MCF 10A (cell line): ENCODE measurements around the gene MED12L. TPM values are rescaled to one million over a fixed set of nuclear protein-coding genes. Genes with fewer than 3 reads are reported as not detected.

Experiments used
- BruUV-seq: library from RNA; stranded (reverse); fragments of 400-500 nt; replicated peaks from 2 replicates; lab custom pipeline; 2021; lab: Mats Ljungman, UMichigan
- CTCF ChIA-PET: fragments of 300-600 bp; sonication (Branson Sonifier 250); formaldehyde crosslinking; extraction: SDS; loops from one replicate; lab custom pipeline; 2021; ENCODE audit warnings: antibody characterized with exemption, inconsistent platforms; lab: Yijun Ruan, JAX
- POLR2A ChIA-PET: fragments of 300-600, 350-650 bp; sonication (Branson Sonifier 250); formaldehyde crosslinking; extraction: SDS; loops from one replicate; lab custom pipeline; 2020; ENCODE audit warnings: antibody characterized with exemption, inconsistent platforms; lab: Yijun Ruan, JAX
- DNase-seq: peaks from one replicate; pipeline ENCODE4 v3.0.0-alpha.2; 2018; ENCODE audit not compliant: unreplicated experiment
- H3K27ac Mint-ChIP-seq: one replicate; pipeline ENCODE4 v1.8.0; 2022; ENCODE audit warnings: mild to moderate bottlenecking, low read depth, mixed read lengths; ENCODE audit not compliant: unreplicated experiment
- H3K27me3 Mint-ChIP-seq: one replicate; pipeline ENCODE4 v1.8.0; 2022; ENCODE audit warnings: mixed read lengths; ENCODE audit not compliant: insufficient read depth, unreplicated experiment
- H3K36me3 Mint-ChIP-seq: one replicate; pipeline ENCODE4 v1.8.0; 2022; ENCODE audit warnings: mild to moderate bottlenecking, moderate library complexity, mixed read lengths; ENCODE audit not compliant: insufficient read depth, unreplicated experiment
- H3K4me1 Mint-ChIP-seq: one replicate; pipeline ENCODE4 v1.8.0; 2022; ENCODE audit warnings: mixed read lengths; ENCODE audit not compliant: insufficient read depth, unreplicated experiment
- H3K4me3 Mint-ChIP-seq: one replicate; pipeline ENCODE4 v1.8.0; 2022; ENCODE audit warnings: mild to moderate bottlenecking, moderate library complexity, mixed read lengths; ENCODE audit not compliant: unreplicated experiment
- H3K9me3 Mint-ChIP-seq: one replicate; pipeline ENCODE4 v1.8.0; 2022; ENCODE audit warnings: mixed read lengths; ENCODE audit not compliant: unreplicated experiment
- intact Hi-C: fragments of 100-400 bp; cut with micrococcal nuclease; formaldehyde crosslinking; loops from 2 replicates; pipeline ENCODE4 v1.14.1; 2022
- total RNA-seq: library from RNA; stranded (reverse); gene quantifications from 2 replicates; pipeline ENCODE4 v1.2.3, GENCODE V29; 2022
- TF ChIP-seq, protein P1 (sequence below): fragments of 200-600 bp; IDR thresholded peaks from one replicate; pipeline ENCODE4 v1.8.0; 2022; ENCODE audit warnings: antibody characterized with exemption, mild to moderate bottlenecking; ENCODE audit not compliant: unreplicated experiment

MED12L gene
- total RNA-seq, 1 experiment from 2014 or later = 0.47 TPM

DNA sequence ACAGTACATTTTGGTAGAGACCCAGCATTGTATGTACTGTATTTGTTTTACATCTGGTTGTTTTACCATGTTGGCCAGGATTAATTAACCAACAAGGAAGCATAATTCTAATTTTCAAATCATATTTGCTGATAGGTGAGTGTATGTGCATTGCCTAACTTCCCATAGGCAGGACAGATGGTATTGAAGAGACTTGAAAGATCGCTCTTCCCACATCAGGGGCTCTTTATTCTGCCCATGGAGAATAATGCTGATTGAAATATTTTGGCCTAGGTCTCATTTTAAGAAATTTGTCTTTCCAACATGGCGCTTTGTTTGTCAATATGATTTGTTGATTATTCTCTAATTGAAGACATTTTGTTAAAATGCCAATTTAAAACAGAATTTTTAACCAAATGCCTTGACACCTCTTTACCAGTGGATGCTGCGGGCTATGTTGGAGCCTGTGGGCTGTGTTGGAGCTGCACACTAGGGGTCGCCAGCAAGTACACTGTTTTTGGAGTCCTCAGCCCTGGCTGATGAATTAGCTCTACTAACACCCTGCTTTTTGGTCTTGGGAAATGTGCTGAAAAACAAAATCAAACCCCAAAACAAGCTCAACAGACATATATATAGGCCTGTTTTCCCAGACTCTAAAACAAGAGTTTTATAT is 293.7 kb downstream of the MED12L start:
- no peaks in the 10 kb centered on the region for H3K27me3 Mint-ChIP-seq
- no peak overlapping the region for H3K27ac Mint-ChIP-seq
- intact Hi-C loops = no loop called here
- no peaks in the 10 kb centered on the region for H3K4me1 Mint-ChIP-seq
- CTCF ChIA-PET = interaction anchor here (0.7 kb wide), 1 partner anchor 72 kb away, joined by 3 read pairs; no protein-coding TSS in a partner anchor
- H3K9me3 Mint-ChIP-seq = no peaks in the 10 kb centered on the region
- peak; percentile 35 for DNase-seq
- TF ChIP-seq, protein P1, sequence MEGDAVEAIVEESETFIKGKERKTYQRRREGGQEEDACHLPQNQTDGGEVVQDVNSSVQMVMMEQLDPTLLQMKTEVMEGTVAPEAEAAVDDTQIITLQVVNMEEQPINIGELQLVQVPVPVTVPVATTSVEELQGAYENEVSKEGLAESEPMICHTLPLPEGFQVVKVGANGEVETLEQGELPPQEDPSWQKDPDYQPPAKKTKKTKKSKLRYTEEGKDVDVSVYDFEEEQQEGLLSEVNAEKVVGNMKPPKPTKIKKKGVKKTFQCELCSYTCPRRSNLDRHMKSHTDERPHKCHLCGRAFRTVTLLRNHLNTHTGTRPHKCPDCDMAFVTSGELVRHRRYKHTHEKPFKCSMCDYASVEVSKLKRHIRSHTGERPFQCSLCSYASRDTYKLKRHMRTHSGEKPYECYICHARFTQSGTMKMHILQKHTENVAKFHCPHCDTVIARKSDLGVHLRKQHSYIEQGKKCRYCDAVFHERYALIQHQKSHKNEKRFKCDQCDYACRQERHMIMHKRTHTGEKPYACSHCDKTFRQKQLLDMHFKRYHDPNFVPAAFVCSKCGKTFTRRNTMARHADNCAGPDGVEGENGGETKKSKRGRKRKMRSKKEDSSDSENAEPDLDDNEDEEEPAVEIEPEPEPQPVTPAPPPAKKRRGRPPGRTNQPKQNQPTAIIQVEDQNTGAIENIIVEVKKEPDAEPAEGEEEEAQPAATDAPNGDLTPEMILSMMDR = no peak
- no peaks in the 10 kb centered on the region for H3K36me3 Mint-ChIP-seq
- H3K4me3 Mint-ChIP-seq = no peak overlapping the region
- POLR2A ChIA-PET = no interaction called here
- no TSS peak for BruUV-seq

DNA sequence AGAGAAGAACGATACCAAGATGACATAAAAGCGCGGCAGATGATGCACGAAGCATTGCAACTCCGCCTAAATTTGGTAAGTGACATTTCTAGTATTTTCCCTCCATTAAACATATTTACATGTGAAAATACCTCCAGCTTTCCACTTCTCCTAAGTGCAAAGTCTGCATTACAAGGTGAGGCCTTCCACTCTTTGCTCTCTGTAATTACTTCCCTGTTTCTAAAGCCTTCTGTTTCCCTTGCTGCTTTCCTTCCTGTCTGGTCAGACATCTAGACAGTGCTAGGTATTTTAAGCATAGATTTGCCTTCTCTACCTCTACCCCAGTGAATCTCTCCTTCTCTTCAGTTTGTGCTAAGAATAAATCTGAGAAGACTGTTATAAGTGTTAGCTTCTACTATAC is 297.2 kb downstream of the MED12L start:
- DNase-seq = no peak
- H3K36me3 Mint-ChIP-seq = no peaks in the 10 kb centered on the region
- TF ChIP-seq, protein P1 = no peak
- H3K4me3 Mint-ChIP-seq = no peak overlapping the region
- H3K9me3 Mint-ChIP-seq = no peaks in the 10 kb centered on the region
- intact Hi-C loops = no loop called here
- H3K4me1 Mint-ChIP-seq = no peaks in the 10 kb centered on the region
- no peak overlapping the region for H3K27ac Mint-ChIP-seq
- no peaks in the 10 kb centered on the region for H3K27me3 Mint-ChIP-seq
- ChIA-PET CTCF (no interaction called here), POLR2A (interaction anchor here (0.6 kb wide), 2 partner anchors 61 to 147 kb away, joined by 3 read pairs; no protein-coding TSS in a partner anchor)
- BruUV-seq = no TSS peak

DNA sequence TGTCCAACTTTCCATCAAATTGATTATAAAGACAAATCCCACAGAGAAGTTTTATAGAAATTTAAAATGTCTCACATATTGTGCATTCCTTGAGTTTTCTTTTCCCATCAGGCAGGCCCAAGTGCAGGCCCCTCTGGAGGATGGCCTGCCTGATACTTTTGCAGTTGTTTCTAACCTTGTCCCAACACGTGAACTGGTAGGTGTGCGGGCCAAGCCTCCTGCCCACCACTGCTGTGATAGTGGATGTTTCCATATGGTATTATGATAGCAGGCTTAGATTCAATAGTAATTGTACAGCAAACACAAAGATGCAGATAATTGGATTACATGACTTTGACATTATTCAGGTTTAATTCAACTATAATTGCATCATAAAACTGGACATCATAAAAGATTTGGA is 297.6 kb downstream of the MED12L start:
- intact Hi-C loops = no loop called here
- DNase-seq = no peak
- H3K9me3 Mint-ChIP-seq = no peaks in the 10 kb centered on the region
- H3K27me3 Mint-ChIP-seq = no peaks in the 10 kb centered on the region
- ChIA-PET POLR2A (interaction anchor here (0.6 kb wide), 1 partner anchor 61 kb away, joined by 3 read pairs; no protein-coding TSS in a partner anchor), CTCF (no interaction called here)
- no peaks in the 10 kb centered on the region for H3K4me1 Mint-ChIP-seq
- TF ChIP-seq, protein P1 = no peak
- no TSS peak for BruUV-seq
- H3K4me3 Mint-ChIP-seq = no peak overlapping the region
- H3K27ac Mint-ChIP-seq = no peak overlapping the region
- H3K36me3 Mint-ChIP-seq = no peaks in the 10 kb centered on the region

DNA sequence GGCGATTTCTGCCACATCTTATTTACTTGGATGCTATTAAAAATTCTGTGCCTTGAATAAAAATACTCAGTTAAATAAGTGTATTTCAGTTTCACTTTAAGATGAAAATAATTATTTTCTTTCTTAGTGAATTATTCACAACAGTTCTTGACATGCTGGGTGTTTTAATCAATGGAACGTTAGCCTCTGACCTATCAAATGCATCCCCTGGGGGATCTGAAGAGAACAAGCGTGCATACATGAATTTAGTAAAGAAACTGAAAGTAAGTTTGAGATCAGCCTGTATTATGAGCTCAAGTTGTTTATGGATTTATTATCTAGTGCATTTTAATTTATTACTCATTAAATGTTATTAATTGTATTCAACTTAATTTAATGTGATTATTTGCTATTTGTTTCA is 298.5 kb downstream of the MED12L start:
- ChIA-PET CTCF (interaction anchor here (0.6 kb wide), 1 partner anchor 34 kb away, joined by 3 read pairs; no protein-coding TSS in a partner anchor), POLR2A (no interaction called here)
- no peak for DNase-seq
- no TSS peak for BruUV-seq
- TF ChIP-seq, protein P1 = no peak
- Mint-ChIP-seq H3K36me3 (no peaks in the 10 kb centered on the region), H3K9me3 (no peaks in the 10 kb centered on the region), H3K27ac (no peak overlapping the region), H3K27me3 (no peaks in the 10 kb centered on the region), H3K4me3 (no peak overlapping the region), H3K4me1 (no peaks in the 10 kb centered on the region)
- intact Hi-C loops = no loop called here
